Midbrain (tissue), 1 donor: ENCODE results near the gene REN.

Experiments
- DNase-seq: peaks from one replicate; lab custom pipeline; 2025; lab: John Stamatoyannopoulos, UW

The REN gene

DNA sequence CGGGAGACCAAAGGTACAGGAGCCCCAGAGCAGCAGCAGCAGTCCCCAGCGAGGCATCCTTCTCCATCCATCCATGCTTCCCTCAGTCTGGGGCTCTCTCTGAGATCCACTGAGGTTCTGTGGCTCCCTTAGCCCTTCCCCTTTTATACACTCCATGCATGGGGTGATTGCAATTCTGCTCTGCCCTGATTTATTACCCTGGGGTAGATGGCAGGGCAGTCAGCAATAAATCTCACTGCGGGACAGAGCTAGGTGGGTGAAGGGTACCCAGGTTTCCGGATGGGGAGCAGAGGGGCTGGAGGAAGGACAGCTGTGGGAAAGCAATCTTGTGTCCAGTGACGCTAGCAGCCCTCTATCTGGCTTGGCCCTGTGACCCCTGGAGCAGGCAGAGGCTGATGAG, at the start of gene REN:
Gene REN (minus strand): TSS at position 119 of the 400 bp plus-strand sequence. CDS start 44 bp downstream, at position 75.
- DNase-seq: no peak

DNA sequence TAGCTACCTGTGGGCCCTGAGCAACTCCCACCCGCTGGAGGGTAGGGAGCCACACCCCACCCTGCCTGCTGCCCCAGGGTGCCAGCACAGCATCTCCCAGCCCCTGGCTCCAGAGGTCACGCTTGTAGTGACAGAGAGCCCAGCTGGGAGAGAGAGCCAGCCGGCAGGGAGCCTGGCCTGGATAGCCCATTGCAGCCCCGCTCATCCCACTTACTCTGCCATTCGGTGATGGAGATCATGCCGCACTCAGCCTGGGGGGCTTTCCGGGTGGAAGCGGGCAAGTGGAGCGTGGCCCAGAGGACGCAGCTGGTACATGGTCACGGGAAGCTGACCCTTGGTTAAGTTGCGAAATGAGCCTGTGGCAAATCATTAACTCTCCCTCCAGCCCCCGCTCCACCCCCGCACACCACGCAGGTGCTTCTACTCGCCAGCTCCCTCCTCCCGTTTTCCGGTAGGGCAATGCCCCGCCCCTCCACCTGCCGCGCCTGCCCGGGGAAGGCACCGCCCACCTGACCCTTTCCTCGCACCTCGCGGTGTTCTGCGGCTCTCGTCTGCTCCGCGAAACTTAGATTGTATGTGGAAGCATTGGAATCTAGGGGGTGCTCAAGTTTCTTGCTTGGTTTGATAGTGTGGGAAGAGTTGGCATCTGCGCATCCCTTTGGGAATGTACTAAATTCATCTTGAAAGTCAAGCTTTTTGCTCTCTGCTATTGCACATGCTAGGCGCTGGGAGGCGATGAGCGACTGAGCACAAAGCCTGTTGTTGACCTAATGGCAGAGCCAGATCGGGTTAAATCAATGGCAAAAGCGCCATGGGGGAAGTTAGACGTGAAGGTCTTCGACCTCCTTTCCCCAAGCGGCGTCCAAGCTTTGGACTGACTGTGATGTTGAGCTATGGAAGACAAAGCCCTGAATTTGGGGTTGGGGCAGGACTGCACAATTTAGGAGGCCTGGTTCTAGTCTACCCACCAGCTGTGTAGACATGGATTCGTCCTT, 47.8 kb upstream of the REN start, which contains the start of gene GOLT1A:
Gene GOLT1A (minus strand): TSS at position 321 of the 995 bp plus-strand sequence. CDS start 82 bp downstream, at position 239.
- DNase-seq: peak; percentile 69

DNA sequence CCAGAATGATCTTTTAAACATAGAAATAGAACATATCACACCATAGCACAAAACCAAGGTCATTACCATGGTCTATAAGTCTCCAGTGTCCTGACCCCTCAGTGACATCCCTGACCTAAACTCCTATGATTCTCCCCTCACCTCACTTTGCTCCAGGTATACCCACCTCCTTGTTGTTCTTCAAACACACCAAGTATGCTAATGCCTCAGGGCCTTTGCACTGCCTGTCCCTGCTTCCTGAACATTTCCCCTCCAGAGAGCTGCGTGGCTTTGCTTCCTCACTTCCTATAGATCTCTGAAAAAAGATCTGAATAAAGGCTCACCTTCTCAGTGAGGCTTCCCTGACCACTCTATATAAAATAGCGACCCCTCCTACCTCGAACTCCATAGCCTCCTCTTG, 46.6 kb upstream of the REN start:
- DNase-seq: no peak

DNA sequence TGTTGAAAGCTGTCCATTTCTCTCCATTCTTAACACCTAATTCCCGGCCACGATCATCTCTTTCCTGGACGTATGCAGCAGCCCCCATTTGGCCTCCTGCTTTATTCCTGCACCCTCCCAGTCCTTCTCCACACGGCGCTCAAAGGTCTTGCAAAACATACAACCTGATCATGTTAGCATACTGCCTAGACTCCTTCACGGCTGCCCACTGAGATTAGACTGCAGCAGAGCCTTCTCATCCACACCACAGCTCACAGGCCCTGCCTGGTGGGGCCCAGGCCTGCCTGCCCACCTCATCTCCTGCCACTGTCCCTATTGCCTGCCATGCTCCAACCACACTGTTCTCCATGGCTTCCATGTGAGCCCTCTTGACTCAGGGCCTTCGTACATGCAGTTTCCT, 44.9 kb upstream of the REN start:
- DNase-seq: no peak

DNA sequence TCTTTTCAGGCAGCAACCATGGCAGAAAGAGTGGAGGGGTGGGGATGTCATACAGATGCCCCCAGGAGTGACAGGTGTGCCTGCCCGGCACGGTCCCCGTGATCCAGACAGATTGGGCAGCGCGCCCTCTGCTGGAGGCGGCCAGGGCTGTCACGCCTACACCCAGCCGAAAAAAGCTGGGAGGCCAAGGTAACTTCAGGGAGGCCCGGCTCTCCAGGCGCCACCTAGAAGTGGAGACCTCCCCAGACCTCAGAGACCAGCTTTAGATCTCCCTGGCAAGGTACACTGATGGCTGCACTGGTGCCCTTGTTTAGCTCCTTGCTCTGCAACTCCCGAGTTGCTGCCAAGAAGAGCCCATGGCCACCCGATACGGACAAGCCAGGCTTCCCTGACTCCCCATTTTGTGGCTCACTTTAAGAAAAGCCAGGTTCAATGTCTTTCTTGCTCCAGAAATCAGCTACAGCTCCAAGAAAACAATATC, 41.0 kb upstream of the REN start:
- DNase-seq: peak; percentile 28

DNA sequence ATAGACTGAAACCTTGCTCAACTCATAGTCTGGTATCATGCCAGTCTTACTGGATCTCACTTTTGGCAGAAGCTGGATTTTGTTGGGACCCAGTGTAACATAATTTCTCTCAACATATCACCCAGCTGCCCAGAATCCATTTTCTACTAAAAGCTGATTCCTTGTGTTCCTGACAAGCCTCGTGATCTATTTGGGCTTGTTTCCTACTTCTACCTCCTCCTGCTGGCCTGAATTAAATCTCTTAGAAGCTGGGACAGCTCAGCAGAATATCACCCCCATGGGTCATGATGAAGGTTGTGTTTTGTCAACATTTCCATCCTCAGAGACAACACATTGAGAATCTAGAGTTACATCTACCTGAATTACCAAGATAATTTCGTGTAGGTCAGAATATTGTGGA, 40.0 kb upstream of the REN start:
- DNase-seq: no peak

DNA sequence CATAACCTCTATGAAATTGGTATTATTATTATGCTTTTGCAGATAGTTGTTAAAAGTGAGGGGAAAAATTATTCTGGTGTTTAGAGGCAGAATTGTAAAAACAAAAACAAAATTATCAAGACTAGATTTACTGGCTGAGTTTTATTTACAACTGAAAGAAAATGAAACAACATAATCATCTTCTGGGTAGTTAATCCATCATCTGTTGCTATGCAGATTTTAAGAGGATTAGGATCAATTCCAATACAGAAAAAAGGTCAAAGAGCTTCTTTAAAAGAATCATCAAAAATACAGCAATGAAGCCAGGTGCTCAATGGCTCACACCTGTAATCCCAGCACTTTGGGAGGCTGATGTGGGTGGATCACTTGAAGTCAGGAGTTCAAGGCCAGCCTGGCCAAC, 39.3 kb upstream of the REN start:
- no peak for DNase-seq

DNA sequence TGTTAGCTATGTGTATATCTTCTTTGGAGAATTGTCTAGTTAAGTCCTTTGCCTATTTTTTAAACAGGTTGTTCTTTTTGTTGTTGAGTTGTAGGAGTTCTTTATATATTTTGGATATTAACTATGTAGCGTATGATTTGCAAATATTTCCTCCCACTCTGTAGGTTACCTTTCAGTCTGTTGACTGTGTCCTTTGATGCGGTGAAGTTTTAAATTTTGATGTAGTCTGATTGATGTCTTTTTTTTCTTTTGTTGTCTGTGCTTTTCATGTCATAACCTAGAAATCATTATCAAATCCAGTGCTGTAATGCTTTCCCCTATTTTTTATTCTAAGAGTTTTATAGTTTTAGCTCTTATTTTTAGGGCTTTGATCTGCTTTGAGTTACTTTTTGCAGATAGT, 38.8 kb upstream of the REN start:
- DNase-seq: no peak

DNA sequence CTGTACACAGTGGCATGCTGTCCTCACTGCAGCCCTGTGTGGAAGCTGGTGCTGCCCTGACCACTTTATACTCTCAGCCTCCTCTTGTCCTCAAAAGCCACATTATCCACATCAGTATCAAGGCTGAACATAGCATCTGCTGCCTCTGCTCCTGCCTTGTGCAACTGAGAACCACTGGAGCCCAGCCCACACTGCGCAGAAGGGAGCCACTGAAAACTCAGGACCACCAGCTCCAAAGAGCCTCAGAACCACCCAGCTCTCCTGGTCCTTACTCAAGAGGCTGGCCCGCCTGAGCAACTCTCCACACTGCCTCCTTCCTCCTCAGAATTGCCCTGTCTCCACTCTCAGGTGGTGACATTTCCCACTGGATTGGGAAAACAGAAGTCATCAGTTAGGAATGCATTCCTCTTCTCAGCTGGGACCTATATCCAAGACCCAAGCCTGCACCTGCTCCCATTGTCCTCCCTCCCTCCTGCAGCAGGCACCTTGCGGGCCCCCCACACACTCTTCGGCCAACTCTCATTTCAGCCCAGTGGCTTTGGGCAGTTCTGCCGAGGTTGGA, 37.1 kb upstream of the REN start:
- DNase-seq: no peak

DNA sequence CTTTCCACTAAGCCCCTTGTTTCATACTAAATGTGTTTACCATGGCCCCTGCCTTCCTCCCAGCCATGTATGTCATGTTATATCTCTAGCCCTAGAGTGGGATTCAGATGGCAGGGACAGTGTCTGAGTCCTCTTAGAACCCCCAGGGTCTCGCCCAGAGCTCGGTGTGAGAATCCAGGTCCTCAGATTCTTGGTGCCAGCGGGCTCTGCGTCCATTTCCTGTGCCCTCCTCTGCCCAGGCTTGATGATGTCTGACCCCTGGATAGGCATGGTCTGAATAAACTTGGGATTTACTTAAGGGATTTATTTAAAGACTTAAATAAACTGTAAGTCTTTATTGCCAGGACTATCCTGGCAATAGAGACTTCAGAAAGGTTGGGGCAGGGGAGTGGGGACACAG, 36.3 kb upstream of the REN start:
- no peak for DNase-seq

DNA sequence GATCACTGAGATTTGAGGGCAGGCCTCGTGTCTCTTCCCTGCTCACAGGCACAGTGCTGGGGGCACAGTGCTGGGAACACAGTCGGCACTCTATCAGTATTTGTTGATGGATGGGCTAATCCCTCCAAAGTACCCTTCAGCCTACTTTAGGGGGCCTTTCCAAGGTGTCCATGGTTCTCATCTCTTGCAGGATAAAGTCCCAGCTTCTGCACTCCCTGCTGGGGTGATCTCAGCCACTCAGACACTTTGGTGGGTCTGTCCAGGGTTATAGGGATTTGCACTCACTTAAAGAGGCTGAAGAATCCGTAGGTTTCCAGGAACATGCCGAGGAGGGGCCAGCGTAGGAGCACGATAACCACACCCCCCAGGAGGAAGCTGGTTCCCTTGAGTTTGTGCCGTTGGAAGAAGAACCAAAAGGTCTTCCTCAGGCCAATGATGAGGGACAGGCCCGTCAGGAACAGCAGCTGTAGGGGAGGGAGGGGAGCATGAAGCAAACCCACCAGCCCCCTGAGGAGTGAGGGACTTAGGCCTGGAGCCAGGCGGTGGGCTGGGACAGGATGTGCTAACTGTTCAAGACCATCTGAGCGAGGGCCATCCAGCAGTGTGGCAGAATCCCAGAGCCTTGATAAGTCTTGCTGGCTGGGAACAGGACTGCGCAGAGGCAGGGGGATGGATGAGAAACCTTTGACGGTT, 35.4 kb upstream of the REN start:
- no peak for DNase-seq

DNA sequence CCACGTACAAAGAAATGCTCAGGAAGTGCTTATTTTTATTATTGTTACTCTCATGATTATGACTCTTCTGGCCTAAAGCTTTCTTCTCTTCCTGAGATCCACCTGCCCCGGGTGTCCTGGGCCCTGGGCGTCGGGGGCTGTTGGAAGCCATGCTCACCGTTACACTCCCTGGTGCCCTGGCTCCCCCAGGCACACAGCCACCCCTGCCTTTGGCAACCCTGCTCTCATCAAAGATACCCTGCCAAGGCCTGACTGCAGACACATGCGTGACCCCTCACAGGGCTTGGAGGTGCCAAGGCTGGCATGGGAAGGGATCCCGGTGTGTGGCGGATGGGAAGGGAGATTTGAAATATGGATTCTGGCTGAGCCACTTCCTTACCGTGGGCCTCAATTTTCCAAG, 33.4 kb upstream of the REN start:
- DNase-seq: no peak

DNA sequence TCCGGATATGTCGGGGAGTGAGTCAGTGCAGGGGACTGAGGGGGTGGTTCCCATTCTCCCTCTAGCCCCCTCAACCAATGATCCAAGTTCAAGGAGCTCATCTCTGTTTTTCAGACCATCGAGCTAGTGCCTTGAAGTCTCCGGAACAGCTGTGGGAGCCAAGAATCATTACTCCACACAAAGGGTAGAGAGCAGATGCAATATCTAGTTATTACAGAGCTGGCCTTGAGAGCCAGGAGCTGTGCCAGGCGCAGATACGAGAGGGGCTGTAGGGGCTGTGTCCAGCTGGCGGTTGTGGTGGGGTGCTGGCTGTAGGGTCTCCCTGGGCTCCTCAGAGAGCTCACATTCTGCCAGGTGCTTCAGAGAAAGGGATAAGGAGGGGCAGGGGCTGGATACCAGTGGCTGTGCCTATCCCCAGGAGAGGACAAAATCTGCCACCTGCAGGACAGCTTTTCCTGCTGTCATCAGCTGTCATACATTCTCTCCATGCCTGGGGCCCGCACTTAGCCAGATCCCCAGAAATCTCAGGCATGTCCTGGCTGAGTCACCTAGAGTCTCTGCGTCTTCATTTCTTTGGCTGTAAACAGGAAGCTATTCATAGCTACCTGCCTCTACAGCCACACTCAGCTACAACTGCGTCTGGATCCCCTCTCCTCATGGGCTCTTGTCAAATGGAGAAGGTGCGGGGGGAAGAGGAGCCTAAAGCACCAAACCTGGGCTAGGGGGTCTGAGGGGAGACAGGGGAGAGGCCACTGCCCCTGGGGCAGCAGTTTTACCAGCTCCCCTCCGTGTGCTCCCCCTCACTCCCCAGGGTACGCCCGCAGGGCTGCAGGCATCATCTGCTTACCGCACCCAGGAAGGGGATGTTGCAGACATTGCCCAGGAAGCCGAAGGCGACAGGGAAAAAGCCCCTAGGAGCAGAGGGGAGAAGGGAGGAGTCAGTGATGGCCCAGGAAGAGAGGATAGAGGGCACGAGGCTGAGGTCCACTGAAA, 32.5 kb upstream of the REN start:
- no peak for DNase-seq

DNA sequence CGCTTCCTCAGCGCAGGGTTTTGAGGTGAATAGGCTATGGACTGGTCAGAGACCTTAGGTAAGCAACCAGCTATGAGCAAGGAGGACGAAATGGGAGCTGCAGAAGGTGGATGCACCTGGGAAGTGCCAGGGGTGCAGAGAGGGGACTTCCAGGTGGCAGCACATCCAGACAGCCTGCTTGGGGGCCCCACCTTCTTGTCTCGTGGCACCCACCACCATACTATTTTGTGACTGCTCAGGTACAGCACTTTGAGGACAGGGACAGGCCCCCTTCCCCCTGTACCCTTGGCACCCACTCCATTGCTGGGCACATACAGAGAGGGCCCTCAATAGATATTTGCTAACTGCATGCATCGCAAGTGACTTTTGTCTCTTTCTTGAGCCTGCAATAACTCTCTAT, 30.9 kb upstream of the REN start:
- DNase-seq: no peak

DNA sequence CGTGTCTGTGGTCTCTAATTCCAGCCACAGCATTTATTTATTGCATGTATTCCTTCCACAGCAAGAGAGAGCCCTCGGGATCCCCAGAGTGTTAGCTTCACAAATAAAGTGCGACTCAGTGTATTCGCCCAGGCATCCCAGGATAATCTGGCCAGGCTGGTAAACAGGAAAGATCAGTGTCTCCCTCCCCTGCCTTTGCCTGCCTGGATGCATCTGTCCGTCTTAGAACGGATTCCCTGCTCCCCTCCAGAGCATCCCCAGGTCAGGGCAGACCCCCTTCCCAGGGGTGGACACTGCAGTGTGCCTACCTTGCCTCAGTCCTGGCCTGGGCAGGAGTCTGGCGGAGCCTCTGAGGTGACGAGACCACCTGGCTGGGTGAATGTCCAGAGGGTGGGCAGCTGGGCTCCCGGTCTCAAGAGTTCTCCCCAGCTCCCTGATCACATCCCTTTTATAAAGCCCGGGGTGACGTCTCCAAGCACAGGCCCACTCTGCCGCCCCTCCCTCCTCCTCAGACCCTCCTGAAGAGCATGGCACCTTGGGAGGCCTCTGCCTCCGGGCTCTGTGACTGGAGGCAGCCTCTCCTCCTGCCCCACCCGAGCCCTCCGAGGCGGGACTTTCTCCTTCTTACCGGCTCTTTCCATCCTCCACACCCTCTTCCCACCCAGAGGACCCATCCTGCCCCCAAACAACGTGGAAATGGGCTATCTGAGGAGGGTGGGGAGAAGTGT, 30.1 kb upstream of the REN start, which contains the start of gene KISS1:
Gene KISS1 (minus strand): TSS at position 424 of the 728 bp plus-strand sequence. CDS start 3,615 bp downstream, outside the sequence.
- no peak for DNase-seq

DNA sequence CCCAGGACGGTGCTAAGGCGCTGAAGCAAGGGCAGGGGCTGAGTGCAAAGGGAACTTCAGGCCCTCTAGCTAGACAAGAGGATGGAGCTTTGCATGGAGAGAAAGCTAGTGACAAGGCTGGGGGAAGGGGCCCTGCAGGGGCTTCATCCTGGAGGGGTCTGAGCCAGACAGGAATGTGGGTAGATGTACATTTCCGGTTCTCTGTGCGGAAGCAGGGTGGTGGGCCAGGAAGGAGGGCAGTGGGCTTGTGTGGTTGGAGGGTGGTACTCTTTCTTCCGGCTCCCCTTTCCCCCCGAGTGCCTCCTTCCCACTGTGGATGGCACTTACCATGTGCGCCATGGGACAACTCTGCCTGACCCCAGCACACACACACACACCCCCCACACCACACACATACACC, 28.6 kb upstream of the REN start:
- no peak for DNase-seq

DNA sequence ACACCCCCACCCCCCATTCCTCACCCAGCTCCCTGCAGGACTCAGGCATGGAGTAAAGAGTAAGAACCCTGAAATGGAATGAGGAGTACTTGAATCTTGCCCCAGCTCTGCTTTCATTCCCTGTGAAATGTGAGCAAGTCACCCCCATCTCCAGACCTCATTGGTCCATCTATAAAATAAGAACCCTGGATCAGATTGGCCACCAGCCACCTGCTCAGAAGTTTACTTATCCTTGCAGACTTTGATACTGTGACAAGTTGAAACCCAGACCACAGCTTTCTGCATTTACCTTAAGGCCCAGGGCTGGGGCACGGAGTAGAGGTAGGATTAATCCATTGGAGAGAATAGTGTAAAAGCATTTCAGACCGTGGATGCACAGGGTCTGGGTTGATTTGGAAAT, 27.9 kb upstream of the REN start:
- DNase-seq: no peak

DNA sequence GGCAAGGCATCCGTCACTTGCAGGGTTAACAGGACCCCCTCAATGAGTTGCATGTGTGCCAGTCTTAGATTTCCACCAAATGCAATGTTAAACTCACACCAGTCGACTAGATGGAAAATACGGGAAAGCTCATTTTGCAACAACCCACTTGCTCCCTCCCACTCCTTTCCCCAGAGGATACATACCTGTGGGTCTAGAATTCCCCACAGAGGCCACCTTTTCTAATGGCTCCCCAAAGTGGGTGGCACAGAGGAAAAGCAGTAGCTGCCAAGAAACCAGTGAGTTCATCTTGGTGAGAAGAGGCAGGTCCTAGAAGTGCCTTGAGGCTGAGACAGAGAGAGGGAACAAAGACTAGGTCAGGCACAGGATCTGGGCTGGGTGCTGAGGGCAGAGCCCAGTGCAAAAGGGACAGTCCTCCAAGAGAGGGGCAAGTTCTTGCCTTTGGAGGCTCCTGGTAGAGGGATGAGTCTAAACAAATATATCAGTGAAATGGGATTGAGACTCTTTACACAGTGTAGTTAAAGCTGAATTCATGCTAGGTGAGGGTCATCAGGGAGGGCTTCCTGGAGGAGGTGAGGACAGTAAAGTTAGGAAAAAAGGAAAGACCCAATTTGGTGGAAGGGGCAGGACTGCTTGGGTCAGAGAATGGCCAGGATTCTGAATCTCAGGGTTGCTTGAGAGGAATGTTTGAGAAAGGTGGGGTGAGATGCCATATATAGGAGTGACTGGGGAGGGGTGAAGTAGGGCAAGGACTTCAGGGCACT, 26.6 kb upstream of the REN start:
- DNase-seq: no peak

DNA sequence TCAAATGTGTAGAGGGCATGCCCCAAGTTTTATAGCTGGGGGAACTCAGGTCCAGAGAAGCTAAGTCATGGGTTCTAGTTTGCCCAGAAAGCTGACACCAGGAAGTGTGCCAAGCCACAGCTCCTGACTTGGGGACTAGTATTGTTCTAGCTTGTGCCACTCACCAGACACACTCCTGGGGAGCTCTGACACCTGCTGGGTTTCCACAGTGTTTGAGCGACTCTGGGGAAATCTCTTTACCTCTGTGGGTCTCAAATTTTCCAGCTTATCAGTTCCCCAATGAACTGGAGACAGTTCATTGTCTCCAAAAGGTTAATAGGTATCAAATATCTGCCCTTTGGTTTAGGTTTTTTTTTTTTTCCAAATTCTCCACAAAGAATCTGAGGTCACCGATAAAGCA, 25.9 kb upstream of the REN start:
- no peak for DNase-seq

DNA sequence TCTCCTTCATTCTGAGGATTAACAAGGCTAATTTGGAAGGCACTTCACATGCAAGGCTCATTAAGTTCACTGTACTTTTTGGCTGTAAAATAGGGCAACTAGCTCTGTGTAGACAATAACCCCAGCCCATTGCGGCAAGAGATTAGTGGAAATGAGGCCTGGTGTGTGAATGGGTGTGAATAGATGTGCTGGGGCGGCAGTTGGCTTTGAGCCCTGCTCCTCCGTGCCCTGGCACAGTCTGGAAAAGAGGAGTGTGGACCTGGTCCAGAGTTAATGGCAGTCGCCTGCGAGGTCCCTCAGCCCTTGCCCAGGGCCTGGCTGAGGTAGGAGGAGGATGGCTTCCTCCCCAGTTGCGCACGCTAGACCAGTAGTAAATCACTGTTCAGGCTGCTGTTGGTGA, 25.3 kb upstream of the REN start:
- peak; percentile 66 for DNase-seq
